HepG2 (cell line): ENCODE results near the gene PLEKHG4B. TPM values are rescaled to one million over a fixed set of nuclear protein-coding genes. Genes with fewer than 3 reads are reported as not detected.
A peak's percentile ranks its signal among the peaks of the same experiment; 100 is the strongest.

Experiments used
- ATAC-seq: fragments of 200-7000 bp; cut with Tn5 transposase; 3 replicates; pipeline ENCODE4 v1.9.1; 2020; ENCODE audit warnings: mild to moderate bottlenecking, moderate library complexity
- BruUV-seq: library from RNA; stranded (reverse); fragments of 400-500 nt; replicated peaks from 2 replicates; lab custom pipeline; 2021; lab: Mats Ljungman, UMichigan
- CTCF ChIA-PET: fragments of 300-600 bp; formaldehyde crosslinking; extraction: SDS; loops from one replicate; lab custom pipeline; 2021; ENCODE audit warnings: low total read pairs, inconsistent platforms, low intra/inter-chr PET ratio; lab: Yijun Ruan, JAX
- POLR2A ChIA-PET: fragments of 350-600 bp; sonication (Branson Sonifier 250); formaldehyde crosslinking; loops from one replicate; lab custom pipeline; 2020; ENCODE audit warnings: antibody characterized with exemption, inconsistent platforms; lab: Yijun Ruan, JAX
- DNase-seq: peaks from one replicate; pipeline ENCODE4 v3.0.0-alpha.2; 2015; ENCODE audit warnings: low spot score
- FAIRE-seq: peaks from 3 replicates; lab custom pipeline; 2011; peaks lifted over from hg19 to GRCh38; lab: Jason Lieb, UNC
- H2AFZ ChIP-seq: one replicate; pipeline ENCODE4 v1.6.1; 2011; ENCODE audit warnings: low read length, inconsistent platforms
- H3K27ac ChIP-seq: fragments of 300-600 bp; 3 replicates; pipeline ENCODE4 v1.8.0; 2011; ENCODE audit warnings: mixed run types, mild to moderate bottlenecking, mixed read lengths, low read length, inconsistent platforms; ENCODE audit not compliant: insufficient read depth; ENCODE audit errors: extremely low read length
- H3K27me3 ChIP-seq, 2 experiments: fragments of 200-600 bp in 1 of 2; 2 replicates in 1 of 2; 3 replicates in 1 of 2; pipeline versions ENCODE4 v1.6.0 to v1.8.0; 2011; ENCODE audit warnings: low read length in 2 of 2, mild to moderate bottlenecking in 2 of 2, moderate library complexity in 2 of 2, inconsistent platforms in 1 of 2; ENCODE audit not compliant: insufficient read depth in 2 of 2, control insufficient read depth in 1 of 2
- H3K36me3 ChIP-seq, 2 experiments: fragments of 200-600 bp in 1 of 2; replicated peaks in 1 of 2; 2 replicates in 1 of 2; 3 replicates in 1 of 2; pipeline versions ENCODE4 v1.5.1 to v1.8.0; 2011; ENCODE audit warnings: low read length in 2 of 2, inconsistent platforms in 1 of 2; ENCODE audit not compliant: insufficient read depth in 2 of 2, control insufficient read depth in 1 of 2
- H3K4me1 ChIP-seq: 2 replicates; pipeline ENCODE4 v1.5.1; 2012; ENCODE audit warnings: low read length, inconsistent platforms; ENCODE audit not compliant: insufficient read depth
- H3K4me2 ChIP-seq: 2 replicates; pipeline ENCODE4 v1.6.0; 2011; ENCODE audit warnings: low read depth, low read length, inconsistent platforms
- H3K4me3 ChIP-seq, 3 experiments: fragments of 200-600 bp in 1 of 3; sonication (generic), shearing (Covaris generic) in 1 of 3; replicated peaks in 1 of 3; 2 replicates each; pipeline ENCODE4 v1.5.1; 2011 to 2016; ENCODE audit warnings: low read length in 3 of 3, inconsistent platforms in 2 of 3, low read depth in 2 of 3, mild to moderate bottlenecking in 2 of 3, control low read depth in 1 of 3, mixed read lengths in 1 of 3; ENCODE audit not compliant: insufficient read depth in 1 of 3
- H3K79me2 ChIP-seq: one replicate; pipeline ENCODE4 v1.6.1; 2011; ENCODE audit warnings: low read length, inconsistent platforms; ENCODE audit not compliant: insufficient read depth
- H3K9ac ChIP-seq: 2 replicates; pipeline ENCODE4 v1.6.0; 2011; ENCODE audit warnings: mild to moderate bottlenecking, low read depth, low read length, inconsistent platforms; ENCODE audit not compliant: insufficient read depth
- H3K9me3 ChIP-seq: 2 replicates; pipeline ENCODE4 v1.5.1; 2012; ENCODE audit warnings: mild to moderate bottlenecking, low read length
- H4K20me1 ChIP-seq: 2 replicates; pipeline ENCODE4 v1.6.0; 2011; ENCODE audit warnings: inconsistent platforms, mild to moderate bottlenecking, low read length, moderate library complexity; ENCODE audit not compliant: insufficient read depth
- CBX2 ChIP-seq, 2 experiments: fragments of 200-600 bp in 1 of 2; sonication (generic); formaldehyde crosslinking in 1 of 2; IDR thresholded peaks; 2 replicates each; pipeline versions ENCODE4 v1.7.0 to v1.8.1; 2018 to 2022; ENCODE audit warnings: low read depth in 2 of 2, low read length in 1 of 2, mild to moderate bottlenecking in 1 of 2, missing genetic modification reagents in 1 of 2
- CBX5 ChIP-seq: sonication (generic); formaldehyde crosslinking; IDR thresholded peaks from 2 replicates; pipeline ENCODE4 v1.4.0; 2020; ENCODE audit warnings: missing genetic modification reagents, borderline replicate concordance
- CREM ChIP-seq, 2 experiments: sonication (generic) in 1 of 2; formaldehyde crosslinking in 1 of 2; IDR thresholded peaks; 2 replicates each; pipeline versions ENCODE4 v1.4.0 to v1.6.1; 2016 to 2020; ENCODE audit warnings: antibody characterized with exemption in 1 of 2, mild to moderate bottlenecking in 1 of 2, missing genetic modification reagents in 1 of 2
- GATAD1 ChIP-seq: IDR thresholded peaks from 2 replicates; pipeline ENCODE4 v1.6.1; 2016; ENCODE audit warnings: missing genetic modification reagents, missing compliant biosample characterization
- RNF2 ChIP-seq: fragments of 450-650 bp; conservative IDR thresholded peaks from 2 replicates; pipeline ENCODE4 v1.6.1; 2016; ENCODE audit warnings: low read depth
- SP5 ChIP-seq: IDR thresholded peaks from 2 replicates; pipeline ENCODE4 v1.6.1; 2016; ENCODE audit warnings: low read depth, borderline replicate concordance
- ZNF354B ChIP-seq: sonication (generic); formaldehyde crosslinking; IDR thresholded peaks from 2 replicates; pipeline ENCODE4 v1.8.0; 2022; ENCODE audit warnings: mild to moderate bottlenecking, missing genetic modification reagents
- ZNF7 ChIP-seq: IDR thresholded peaks from 2 replicates; pipeline ENCODE4 v1.6.1; 2016; ENCODE audit warnings: missing biosample characterization, missing genetic modification reagents
- WGBS: methylation state at CpG from one replicate; pipeline ENCODE4 v1.1.6; 2017; ENCODE audit warnings: low lambda C conversion rate; 5-methylcytosine and 5-hydroxymethylcytosine counted together
- in situ Hi-C: cut with HindIII; loops from 2 replicates; pipeline ENCODE4 v1.10.0; 2017; ENCODE audit warnings: low pct_unique_long_range_greater_than_20kb; ENCODE audit not compliant: extremely low pct_ligation_motif_present
- intact Hi-C: fragments of 100-400 bp; cut with micrococcal nuclease; formaldehyde crosslinking; loops from one replicate; pipeline ENCODE4 v1.10.0; 2022; ENCODE audit not compliant: unreplicated experiment
- polyA plus RNA-seq, 8 experiments: library from polyadenylated mRNA; depleted of rRNA in 3 of 8; stranded (reverse) in 7 of 8; unstranded in 1 of 8; fragments of >200 nt; fragmentation: Illumina TruSeq in 4 of 8; extraction: Trizol in 4 of 8; gene quantifications; 2 replicates each; pipeline versions ENCODE4 v1.2.1 to v1.2.3, GENCODE V29; 2011 to 2016; ENCODE audit warnings: low read depth in 4 of 8, missing spikeins in 1 of 8, mixed read lengths in 1 of 8; ENCODE audit not compliant: insufficient read depth in 1 of 8
- total RNA-seq, 5 experiments: library from RNA; depleted of rRNA; stranded (reverse); fragments of >200 nt; fragmentation: Illumina TruSeq; extraction: Trizol; gene quantifications; 2 replicates each; pipeline ENCODE4 v1.2.3, GENCODE V29; 2016; ENCODE audit warnings: low read depth in 1 of 5
- TF ChIP-seq, protein P1 (sequence below): fragments of 450-650 bp; IDR thresholded peaks from 2 replicates; pipeline ENCODE4 v1.6.1; 2016

The PLEKHG4B gene
- total and polyA plus RNA-seq, 2 of the 13 experiments (the other 11 are each of a cell fraction or from before 2014, with no cell fraction given), result 0.09 TPM; not detected in 1

DNA sequence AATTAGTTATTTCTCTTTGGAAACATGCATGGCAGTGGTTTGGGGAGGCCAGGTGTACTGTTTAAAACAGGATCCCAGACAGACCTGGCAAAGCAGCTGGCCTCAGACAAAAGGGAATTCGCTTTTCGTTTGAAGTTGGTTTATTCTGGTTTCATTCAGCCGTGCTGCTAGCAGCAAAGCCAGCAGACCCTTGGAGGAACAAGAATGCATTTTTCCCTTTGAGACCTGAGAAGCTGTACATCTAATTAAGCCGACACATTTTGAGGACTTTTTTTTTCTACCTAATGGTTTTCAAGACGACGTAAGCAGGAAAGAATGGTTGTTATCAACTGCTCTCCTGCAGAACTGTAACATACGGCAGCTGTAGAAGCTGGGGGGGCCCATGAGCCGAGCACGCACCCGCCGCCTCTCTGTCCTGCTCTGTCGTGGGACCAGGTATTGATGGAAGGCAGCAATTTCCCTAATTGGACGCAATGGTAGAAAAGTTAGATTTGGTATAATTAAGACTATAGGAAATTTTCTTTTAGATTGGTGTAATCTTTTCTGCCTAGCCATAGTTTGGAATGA lies 13.6 kb downstream of the PLEKHG4B start:
- H3K9ac ChIP-seq, result no peak overlapping the region
- no peak overlapping the region for H3K4me3 ChIP-seq
- POLR2A ChIA-PET, result no interaction called here
- TF ChIP-seq ZNF354B (CRISPR knock-in tag), result no peak
- 0 out of 2 replicates have a peak, but pooled peaks have one; percentile 29 for TF ChIP-seq RNF2
- no peak for TF ChIP-seq ZNF7 (CRISPR knock-in tag)
- no peak for TF ChIP-seq CBX5 (CRISPR knock-in tag)
- no peak for TF ChIP-seq GATAD1 (CRISPR knock-in tag)
- peak; percentile 76; the same call in 1 of the 2 replicates for TF ChIP-seq CBX2 (IDR thresholded peaks at IDR 0.05; ENCODE audit: low read depth, low read length)
- no peak for TF ChIP-seq CBX2 (CRISPR knock-in tag; IDR thresholded peaks at IDR 0.05; ENCODE audit: low read depth)
- WGBS, result 11% methylated on average over 13 of the region's 13 CpGs
- H3K9me3 ChIP-seq, result no peaks in the 10 kb centered on the region
- no peaks in the 10 kb centered on the region for H3K4me1 ChIP-seq
- H2AFZ ChIP-seq, result no peak overlapping the region
- H3K27ac ChIP-seq, result no peak overlapping the region
- no peaks in the 10 kb centered on the region for H3K79me2 ChIP-seq
- no peaks in the 10 kb centered on the region for H3K36me3 ChIP-seq
- CTCF ChIA-PET, result no interaction called here
- in situ Hi-C loops, result no loop called here
- no TSS peak for BruUV-seq
- FAIRE-seq (no peak), DNase-seq (no peak), ATAC-seq (no peak)
- no peaks in the 10 kb centered on the region; the same call in 1 of the 2 replicates for H4K20me1 ChIP-seq
- intact Hi-C loops, result no loop called here
- H3K27me3 ChIP-seq, result peaks cover 0 to 45% of the 10 kb centered on the region in 2 experiments; a peak in 4 of 5 replicates
- no peak overlapping the region for H3K4me2 ChIP-seq

DNA sequence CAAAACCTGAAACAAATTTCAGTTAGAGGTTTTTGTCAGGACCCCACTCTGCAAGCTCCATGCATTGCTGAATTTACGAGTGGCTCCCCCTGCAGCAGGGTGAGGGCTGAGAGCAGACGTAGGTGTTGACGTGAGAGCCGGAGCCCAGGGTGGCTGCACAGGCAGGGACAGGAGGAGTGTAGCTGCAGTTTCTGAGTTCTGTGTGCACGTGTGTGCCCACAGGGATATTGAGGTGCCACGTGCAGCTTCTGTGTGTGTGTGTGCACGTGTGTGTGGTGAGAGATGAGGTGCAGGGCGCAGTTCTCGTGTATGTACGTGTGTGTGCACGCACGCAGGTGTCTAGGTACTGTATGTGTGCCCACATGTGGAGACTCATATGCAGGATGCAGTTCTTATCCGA lies 14.6 kb downstream of the PLEKHG4B start:
- no TSS peak for BruUV-seq
- Histone ChIP-seq H3K27ac (no peak overlapping the region), H4K20me1 (no peaks in the 10 kb centered on the region; the same call in 1 of the 2 replicates), H3K9ac (no peak overlapping the region), H2AFZ (no peak overlapping the region), H3K4me2 (no peak overlapping the region), H3K27me3 (peaks cover 1 to 53% of the 10 kb centered on the region in 2 experiments; a peak in 4 of 5 replicates), H3K36me3 (no peaks in the 10 kb centered on the region), H3K4me1 (no peaks in the 10 kb centered on the region), H3K4me3 (no peak overlapping the region), H3K9me3 (no peaks in the 10 kb centered on the region), H3K79me2 (no peaks in the 10 kb centered on the region)
- in situ Hi-C loops, result no loop called here
- DNase-seq (no peak), ATAC-seq (peak; percentile 52; the same call in 2 of the 3 replicates), FAIRE-seq (no peak)
- WGBS, result 21% methylated on average over 6 of the region's 13 CpGs
- ChIA-PET CTCF (no interaction called here), POLR2A (no interaction called here)
- TF ChIP-seq CREM (IDR thresholded peaks at IDR 0.05) (no peak), CREM (CRISPR knock-in tag; IDR thresholded peaks at IDR 0.05) (no peak), SP5 (CRISPR knock-in tag) (no peak)
- TF ChIP-seq, protein P1, sequence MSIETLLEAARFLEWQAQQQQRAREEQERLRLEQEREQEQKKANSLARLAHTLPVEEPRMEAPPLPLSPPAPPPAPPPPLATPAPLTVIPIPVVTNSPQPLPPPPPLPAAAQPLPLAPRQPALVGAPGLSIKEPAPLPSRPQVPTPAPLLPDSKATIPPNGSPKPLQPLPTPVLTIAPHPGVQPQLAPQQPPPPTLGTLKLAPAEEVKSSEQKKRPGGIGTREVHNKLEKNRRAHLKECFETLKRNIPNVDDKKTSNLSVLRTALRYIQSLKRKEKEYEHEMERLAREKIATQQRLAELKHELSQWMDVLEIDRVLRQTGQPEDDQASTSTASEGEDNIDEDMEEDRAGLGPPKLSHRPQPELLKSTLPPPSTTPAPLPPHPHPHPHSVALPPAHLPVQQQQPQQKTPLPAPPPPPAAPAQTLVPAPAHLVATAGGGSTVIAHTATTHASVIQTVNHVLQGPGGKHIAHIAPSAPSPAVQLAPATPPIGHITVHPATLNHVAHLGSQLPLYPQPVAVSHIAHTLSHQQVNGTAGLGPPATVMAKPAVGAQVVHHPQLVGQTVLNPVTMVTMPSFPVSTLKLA, result peak; percentile 99
- intact Hi-C loops, result no loop called here
